ENCODE measurements around the gene MVD. TPM values are rescaled to one million over a fixed set of nuclear protein-coding genes. Genes with fewer than 3 reads are reported as not detected.
A peak's percentile ranks its signal among the peaks of the same experiment; 100 is the strongest.

MVD gene
- total and polyA plus RNA-seq, 8 donors, result 24.3 to 154 (median 36.3) TPM

GRCh38 chr16:88706965-88707826 is 44.3 kb upstream of the MVD start:
- no peaks in the 10 kb centered on the region for H3K9me3 ChIP-seq
- ATAC-seq, result no peak
- H3K36me3 ChIP-seq, result peaks cover 0 to 9% of the 10 kb centered on the region in 2 donors
- no peak for DNase-seq
- peak overlapping the region; percentile 92 to 93 for H3K4me3 ChIP-seq
- H3K27me3 ChIP-seq, result no peaks in the 10 kb centered on the region
- intact Hi-C loops (cut with DNase I), result no loop called here
- peaks cover 28 to 51% of the 10 kb centered on the region in 2 donors for H3K4me1 ChIP-seq
- H3K27ac ChIP-seq, result peak overlapping the region in 1 of 2 donors; percentile 91
- TF ChIP-seq CTCF (IDR thresholded peaks at IDR 0.05), result no peak

- Histone ChIP-seq H3K4me3 (peak within 1 kb of the TSS; percentile 92 to 93), H3K9me3 (no peaks in the 10 kb centered on the region), H3K27ac (peak within 1 kb of the TSS; percentile 86 to 91), H3K4me1 (peaks cover 35 to 59% of the 10 kb centered on the region in 2 donors), H3K36me3 (peaks cover 0 to 9% of the 10 kb centered on the region in 2 donors), H3K27me3 (no peaks in the 10 kb centered on the region)
- ATAC-seq (peak; percentile 86), DNase-seq (peak; percentile 88 to 97 (median 93))
- TF ChIP-seq CTCF (IDR thresholded peaks at IDR 0.05), result no peak
- intact Hi-C loops (cut with DNase I), result no loop called here
Measured at GRCh38 chr16:88706229-88706964, 43.5 kb upstream of the MVD start, which contains the start of the genes CTU2 and RNF166. CTU2 (plus strand) TSS chr16:88706503; CDS start chr16:88706531, 28 bp downstream. RNF166 (minus strand) TSS chr16:88706408; CDS start chr16:88706325, 83 bp downstream.

GRCh38 chr16:88705801-88706228 is 42.9 kb upstream of the MVD start:
- no peak for DNase-seq
- ATAC-seq, result peak; percentile 3
- TF ChIP-seq CTCF (IDR thresholded peaks at IDR 0.05), result no peak
- Histone ChIP-seq H3K4me3 (peak overlapping the region; percentile 92 to 93), H3K36me3 (peaks cover 0 to 9% of the 10 kb centered on the region in 2 donors), H3K4me1 (peaks cover 39 to 65% of the 10 kb centered on the region in 2 donors), H3K27ac (peak overlapping the region; percentile 86 to 91), H3K9me3 (no peaks in the 10 kb centered on the region), H3K27me3 (no peaks in the 10 kb centered on the region)
- intact Hi-C loops (cut with DNase I), result no loop called here

GRCh38 chr16:88705076-88705684 is 42.3 kb upstream of the MVD start:
- Histone ChIP-seq H3K36me3 (peaks cover 0 to 13% of the 10 kb centered on the region in 2 donors), H3K9me3 (no peaks in the 10 kb centered on the region), H3K4me3 (peak overlapping the region; percentile 92 to 93), H3K4me1 (peaks cover 43 to 72% of the 10 kb centered on the region in 2 donors), H3K27ac (peak overlapping the region; percentile 86 to 91), H3K27me3 (no peaks in the 10 kb centered on the region)
- DNase-seq (no peak), ATAC-seq (peak; percentile 6)
- TF ChIP-seq CTCF (IDR thresholded peaks at IDR 0.05), result no peak
- intact Hi-C loops (cut with DNase I), result no loop called here

All from left lung (tissue), 10 donors.